HG02852 (cell line): ENCODE results near the gene ZFP1.

Experiments
- ATAC-seq: cut with Tn5 transposase; IDR thresholded peaks from one replicate; pipeline ENCODE4 v1.9.1; 2021; ENCODE audit warnings: mild to moderate bottlenecking, moderate library complexity; ENCODE audit not compliant: unreplicated experiment

The ZFP1 gene

DNA sequence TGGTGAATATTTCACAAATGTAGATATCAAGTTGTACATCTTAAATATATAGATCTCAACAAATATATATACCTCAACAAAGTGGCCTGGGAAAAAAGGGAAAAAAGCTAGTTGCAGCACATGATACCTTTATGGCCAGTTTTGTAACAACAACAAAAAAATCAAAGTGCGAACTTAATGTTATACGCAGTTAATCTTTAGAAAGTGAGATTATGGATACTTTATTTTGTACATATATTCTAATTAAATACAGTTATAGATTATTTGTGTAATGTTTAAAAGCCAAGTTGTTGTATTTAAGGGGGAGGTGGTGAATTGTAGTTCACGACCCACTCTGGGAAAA lies 385 bp upstream of the ZFP1 start:
- ATAC-seq: no peak

DNA sequence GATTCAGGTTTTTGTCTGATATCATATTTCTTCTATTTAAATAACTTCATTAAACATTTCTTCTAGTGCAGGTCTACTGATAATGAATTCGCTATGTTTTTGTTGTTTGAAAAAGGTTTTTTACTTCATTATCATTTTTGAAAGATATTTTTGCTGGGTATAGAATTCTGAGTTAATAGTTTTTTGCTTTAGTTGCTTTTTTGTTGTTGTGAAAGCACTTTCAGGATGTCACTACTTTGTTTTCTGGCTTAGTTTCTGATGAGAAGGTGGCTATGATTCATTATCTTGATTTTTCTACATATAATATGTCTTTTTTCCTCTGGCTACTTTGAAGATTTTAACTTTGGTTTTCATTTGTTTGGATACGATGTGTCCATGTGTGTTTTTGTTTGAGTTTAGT lies 3.5 kb downstream of the ZFP1 start:
- ATAC-seq: no peak

DNA sequence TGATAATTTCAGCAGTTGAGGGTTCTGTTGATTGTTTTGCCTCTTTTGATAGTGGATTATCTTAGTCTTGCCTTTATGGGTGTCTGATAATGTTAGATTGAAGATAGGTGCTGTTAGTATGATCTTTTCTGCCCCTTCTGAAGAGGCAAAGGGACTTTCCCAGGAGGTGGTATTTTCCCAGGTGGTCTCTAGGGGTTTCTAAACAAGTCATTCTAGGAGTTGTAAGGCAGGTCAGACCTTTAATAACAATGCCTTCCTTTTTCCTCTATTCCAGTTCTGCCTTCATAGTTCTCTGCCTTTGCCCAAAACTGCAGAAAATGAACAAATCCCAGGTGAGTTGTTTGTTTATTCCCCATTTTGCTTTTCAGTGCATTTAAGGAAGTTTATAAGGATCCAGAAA lies 4.3 kb downstream of the ZFP1 start:
- no peak for ATAC-seq

DNA sequence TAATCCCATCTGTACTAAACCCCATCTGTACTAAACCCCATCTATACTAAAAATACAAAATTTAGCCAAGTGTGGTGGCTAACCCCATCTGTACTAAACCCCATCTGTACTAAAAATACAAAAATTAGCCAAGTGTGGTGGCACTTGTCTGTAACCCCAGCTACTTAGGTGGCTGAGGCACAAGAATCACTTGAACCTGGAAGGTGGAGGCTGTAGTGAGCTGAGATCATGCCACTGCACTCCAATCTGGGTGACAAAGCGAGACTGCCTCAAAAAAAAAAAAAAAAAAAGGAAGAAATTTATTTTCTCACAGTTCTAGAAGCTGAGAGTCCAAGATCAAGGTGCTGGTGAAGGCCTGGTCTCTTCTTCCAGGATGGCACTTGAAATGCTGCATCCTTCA lies 12.1 kb downstream of the ZFP1 start:
- ATAC-seq: no peak

DNA sequence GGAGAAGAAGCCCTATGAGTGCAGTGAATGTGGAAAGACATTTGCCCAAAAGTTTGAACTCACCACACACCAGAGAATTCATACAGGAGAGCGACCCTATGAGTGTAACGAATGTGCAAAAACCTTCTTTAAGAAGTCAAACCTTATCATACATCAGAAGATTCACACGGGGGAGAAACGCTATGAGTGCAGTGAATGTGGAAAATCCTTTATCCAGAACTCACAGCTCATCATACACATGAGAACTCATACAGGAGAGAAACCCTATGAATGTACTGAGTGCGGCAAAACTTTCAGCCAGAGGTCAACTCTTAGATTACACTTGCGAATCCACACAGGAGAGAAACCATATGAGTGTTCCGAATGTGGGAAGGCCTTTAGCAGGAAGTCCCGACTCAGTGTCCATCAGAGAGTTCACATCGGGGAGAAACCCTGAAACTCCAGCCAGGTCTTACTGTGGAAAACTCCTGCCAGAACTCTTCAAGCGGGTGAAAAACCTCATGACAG lies 21.6 kb downstream of the ZFP1 start:
- ATAC-seq: no peak

DNA sequence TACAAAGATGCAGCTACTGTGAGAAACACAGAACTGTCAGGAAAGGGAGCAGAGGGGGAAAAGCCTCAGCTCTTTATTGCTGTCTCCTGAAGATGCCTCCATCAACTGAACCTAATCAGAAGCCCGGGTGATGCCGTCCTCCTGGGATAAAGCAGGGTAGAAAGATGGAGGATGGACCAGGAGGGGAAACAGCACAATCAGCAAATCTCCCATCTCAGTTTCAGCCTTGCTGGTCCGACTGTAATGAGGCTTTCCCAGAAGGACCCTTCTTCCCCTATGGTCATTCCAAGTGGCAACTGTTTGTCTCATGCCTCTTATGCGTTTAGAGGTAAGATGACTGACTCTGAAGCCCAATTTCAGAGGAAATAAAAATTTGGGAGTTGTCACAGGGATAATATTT lies 24.3 kb downstream of the ZFP1 start:
- ATAC-seq: no peak

- ATAC-seq: no peak
Measured at GRCh38 chr16:75175074-75175473, 26.8 kb downstream of the ZFP1 start.

- ATAC-seq: no peak
Measured at GRCh38 chr16:75176926-75177325, 28.6 kb downstream of the ZFP1 start.

GRCh38 chr16:75179208-75179607 lies 30.9 kb downstream of the ZFP1 start:
- ATAC-seq: no peak

DNA sequence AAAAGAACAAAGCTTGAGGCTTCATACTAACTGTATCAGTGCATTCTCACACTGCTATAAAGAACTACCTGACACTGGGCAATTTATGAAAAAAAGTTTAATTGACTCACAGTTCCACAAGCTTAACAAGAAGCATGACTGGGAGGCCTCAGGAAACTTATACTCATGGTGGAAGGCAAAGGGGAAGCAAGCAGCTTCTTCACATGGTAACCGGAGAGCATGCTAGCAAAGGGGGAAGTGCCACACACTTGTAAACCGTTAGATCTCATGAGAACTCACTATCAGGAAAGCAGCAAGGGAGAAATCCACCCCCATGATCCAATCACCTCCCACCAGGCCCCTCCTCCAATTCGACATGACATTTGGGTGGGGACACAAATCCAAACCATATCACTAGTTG lies 33.3 kb downstream of the ZFP1 start:
- ATAC-seq: no peak

DNA sequence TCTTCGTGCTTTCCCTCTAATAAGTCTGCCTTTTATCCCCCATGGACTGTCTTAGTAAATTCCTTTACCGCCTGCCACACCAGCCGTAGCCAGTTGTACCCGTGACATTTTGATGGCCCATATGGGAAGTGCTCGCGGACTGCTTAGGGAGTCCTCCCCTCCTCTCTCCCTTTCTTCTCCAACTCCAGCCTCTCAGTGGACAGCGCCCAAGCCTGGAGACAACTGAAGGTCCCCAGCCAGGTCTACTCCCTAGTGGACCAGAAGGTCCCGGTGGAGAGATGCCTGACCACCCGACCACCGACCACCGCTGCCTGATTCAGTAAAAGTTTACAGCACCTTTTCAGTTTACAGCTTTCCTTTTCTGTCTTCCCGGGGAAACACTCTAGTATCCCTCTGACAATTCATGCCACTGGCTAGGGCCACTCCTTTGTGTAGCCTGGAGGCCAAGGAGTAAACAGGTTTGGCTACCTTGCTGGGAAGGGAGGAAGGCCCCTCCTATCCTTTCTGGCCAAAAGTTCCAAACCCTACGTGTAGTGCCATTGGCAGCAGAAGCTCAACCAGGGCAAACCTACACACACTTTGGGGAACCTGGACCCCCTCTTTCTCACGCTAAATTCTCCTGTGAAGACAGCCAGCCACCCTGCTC lies 40.6 kb downstream of the ZFP1 start:
- no peak for ATAC-seq

- ATAC-seq: no peak
Measured at GRCh38 chr16:75189638-75190245, 41.4 kb downstream of the ZFP1 start.

DNA sequence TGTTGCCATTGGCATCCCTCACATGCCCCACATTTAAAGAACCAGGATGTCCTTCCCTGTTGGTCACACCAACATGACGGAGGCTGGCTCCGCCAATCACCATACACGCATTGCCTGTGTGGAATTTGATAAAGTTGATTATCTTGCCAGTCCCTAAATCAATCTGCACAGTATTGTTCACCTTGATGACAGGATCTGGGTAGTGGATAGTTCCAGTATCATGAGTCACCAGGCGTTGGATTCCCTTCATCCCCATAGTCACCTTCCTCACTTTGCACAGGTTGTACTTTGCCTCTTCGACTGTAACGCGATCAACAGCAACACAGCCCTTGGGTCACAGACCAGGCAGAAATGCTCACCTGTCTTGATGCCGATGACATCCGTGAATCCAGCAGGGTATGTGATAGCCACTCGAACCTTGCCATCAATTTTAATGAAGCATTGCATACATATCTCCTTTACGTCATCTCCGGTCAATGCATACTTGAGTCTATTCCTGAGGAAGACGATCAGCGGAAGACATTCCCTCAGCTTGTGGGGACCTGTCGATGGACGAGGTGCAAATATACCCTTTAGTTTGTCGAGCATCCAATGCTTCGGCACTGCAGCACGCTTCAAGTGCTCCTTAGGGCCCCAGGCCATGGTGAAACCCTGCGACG lies 44.4 kb downstream of the ZFP1 start:
- no peak for ATAC-seq

DNA sequence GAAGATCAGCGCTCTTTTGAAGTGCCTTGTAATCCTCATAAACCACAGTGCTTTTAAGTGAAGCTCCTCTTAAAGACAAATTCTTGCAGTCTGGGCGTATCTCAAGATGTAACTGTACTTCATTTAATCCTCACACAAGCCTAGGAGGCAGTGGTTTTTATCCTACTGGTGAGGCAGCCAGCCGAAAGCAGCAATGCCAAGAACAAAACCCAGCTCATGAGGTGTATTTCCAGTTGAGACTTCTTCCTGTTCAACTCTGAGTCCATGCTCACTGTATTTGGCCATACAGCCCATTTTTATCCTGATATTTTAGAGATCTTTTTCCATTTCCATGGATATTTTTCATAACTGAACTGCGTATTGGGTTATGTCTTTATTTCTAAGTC lies 44.9 kb downstream of the ZFP1 start:
- no peak for ATAC-seq

- ATAC-seq: no peak
Measured at GRCh38 chr16:75193730-75194444, 45.6 kb downstream of the ZFP1 start.

GRCh38 chr16:75195811-75196790 lies 47.8 kb downstream of the ZFP1 start:
- ATAC-seq: no peak

DNA sequence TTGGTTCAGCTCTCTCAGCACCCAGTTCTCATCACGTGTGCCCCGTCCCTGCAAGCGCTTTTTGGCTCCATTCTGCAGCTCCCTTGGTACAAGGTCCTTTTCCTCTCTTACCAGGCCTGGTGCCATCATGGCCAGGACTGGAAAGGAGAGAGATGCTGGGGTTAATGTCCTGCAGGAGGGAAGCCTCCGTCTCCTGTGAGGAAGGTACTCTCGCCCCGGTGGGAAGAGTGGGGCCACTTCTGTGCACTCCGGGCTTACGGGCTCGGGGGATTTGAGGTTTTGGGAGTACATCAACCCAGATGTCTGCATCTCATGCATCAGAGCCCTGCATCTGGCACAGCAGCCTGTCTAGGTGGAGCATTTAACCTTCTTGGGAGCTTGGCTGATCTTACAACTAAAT lies 48.5 kb downstream of the ZFP1 start:
- ATAC-seq: no peak

GRCh38 chr16:75197522-75198134 lies 49.3 kb downstream of the ZFP1 start:
- ATAC-seq: no peak

DNA sequence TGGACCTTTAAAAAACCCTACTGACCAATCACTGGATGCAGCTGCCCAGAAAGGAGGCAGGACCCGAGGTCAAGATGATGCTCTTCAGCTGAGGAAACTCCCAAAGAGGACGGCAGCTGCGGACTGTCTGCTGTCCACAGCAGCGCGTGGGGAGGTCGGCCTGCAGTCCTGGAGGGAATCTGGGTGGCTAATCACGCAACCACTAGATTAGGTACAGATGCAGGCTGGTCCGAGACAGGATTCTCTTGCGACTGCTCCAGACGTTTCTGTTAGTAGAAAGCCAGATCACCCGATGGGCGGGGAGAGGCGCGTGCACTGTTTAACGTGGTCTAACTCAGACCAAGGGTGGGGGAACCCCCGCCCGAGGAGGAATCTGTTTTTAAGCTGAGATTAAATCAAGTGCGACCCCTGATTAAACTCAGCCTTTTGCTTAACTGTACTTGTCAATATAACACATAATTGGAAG lies 49.8 kb downstream of the ZFP1 start:
- no peak for ATAC-seq

- ATAC-seq: no peak
Measured at GRCh38 chr16:75202069-75202590, 53.8 kb downstream of the ZFP1 start.
